Effector CD4-positive, alpha-beta T cell (primary cell): ENCODE measurements around the gene FBN3.
"Not testable (repeated sequence)": the region's sequence is repeated elsewhere in the genome, so short reads cannot be mapped to it uniquely, and the experiment has no call there.

Experiments
- DNase-seq: peaks from one replicate; pipeline ENCODE4 v3.0.0-alpha.2; 2020

Gene FBN3

GRCh38 chr19:8050274-8051096 lies 98.9 kb downstream of the FBN3 start:
- peak; percentile 69 for DNase-seq

GRCh38 chr19:8046569-8047165 lies 102.7 kb downstream of the FBN3 start:
- DNase-seq = no peak

GRCh38 chr19:8045872-8046568 lies 103.4 kb downstream of the FBN3 start:
- DNase-seq = no peak

GRCh38 chr19:8044018-8044417 lies 105.4 kb downstream of the FBN3 start:
- DNase-seq = no peak

- DNase-seq = no peak
These were observed 106.5 kb downstream of the FBN3 start for GRCh38 chr19:8042900-8043299.

GRCh38 chr19:8041531-8041931 lies 107.9 kb downstream of the FBN3 start:
- no peak for DNase-seq

GRCh38 chr19:8039231-8039630 lies 110.2 kb downstream of the FBN3 start:
- no peak for DNase-seq

- no peak for DNase-seq
These were observed 110.6 kb downstream of the FBN3 start for GRCh38 chr19:8038815-8039214.

GRCh38 chr19:8036434-8037099 lies 112.8 kb downstream of the FBN3 start:
- DNase-seq = no peak

GRCh38 chr19:8034178-8034525 lies 115.2 kb downstream of the FBN3 start:
- no peak for DNase-seq

- DNase-seq = not testable (repeated sequence)
These were observed 115.9 kb downstream of the FBN3 start for GRCh38 chr19:8033287-8034177.

GRCh38 chr19:8030960-8031359 lies 118.4 kb downstream of the FBN3 start:
- no peak for DNase-seq

- no peak for DNase-seq
These were observed 120.4 kb downstream of the FBN3 start for GRCh38 chr19:8028951-8029491.

GRCh38 chr19:8025316-8025715 lies 124.1 kb downstream of the FBN3 start:
- DNase-seq = no peak

- not testable (repeated sequence) for DNase-seq
These were observed 125.1 kb downstream of the FBN3 start for GRCh38 chr19:8024256-8024655.

- no peak for DNase-seq
These were observed 126.0 kb downstream of the FBN3 start for GRCh38 chr19:8023371-8023770.

GRCh38 chr19:8022275-8022674 lies 127.1 kb downstream of the FBN3 start:
- no peak for DNase-seq

GRCh38 chr19:8021374-8021773 lies 128.0 kb downstream of the FBN3 start:
- no peak for DNase-seq

- DNase-seq = no peak
These were observed 128.7 kb downstream of the FBN3 start for GRCh38 chr19:8020681-8021080.

GRCh38 chr19:8017808-8018207 lies 131.6 kb downstream of the FBN3 start:
- DNase-seq = peak; percentile 28
